Measurements from ENCODE around the gene PECR. TPM values are rescaled to one million over a fixed set of nuclear protein-coding genes. Genes with fewer than 3 reads are reported as not detected.

The PECR gene
- total and polyA plus RNA-seq, 2 of the 13 experiments (the other 11 are each of a cell fraction or from before 2014, with no cell fraction given), result 151 to 153 TPM

DNA sequence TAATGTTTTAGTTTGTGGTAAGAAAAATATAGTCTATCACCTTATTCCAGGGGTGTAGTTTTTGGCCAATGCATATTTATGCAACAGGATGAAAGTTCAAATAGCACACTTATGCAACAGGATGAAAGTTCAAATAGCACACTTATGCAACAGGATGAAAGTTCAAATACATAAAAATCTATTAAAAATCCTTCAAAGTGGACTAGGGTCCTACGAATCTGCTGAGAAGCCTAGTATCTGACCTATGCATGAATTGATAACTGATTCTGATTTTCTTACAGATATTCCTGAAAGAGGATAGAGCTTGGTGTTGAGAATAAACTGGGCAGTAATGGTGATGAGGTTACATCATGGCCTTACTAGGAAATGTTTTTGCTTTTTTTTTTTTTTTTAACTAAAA, 2.8 kb downstream of the PECR start (continued):
- TF ChIP-seq, protein P1, sequence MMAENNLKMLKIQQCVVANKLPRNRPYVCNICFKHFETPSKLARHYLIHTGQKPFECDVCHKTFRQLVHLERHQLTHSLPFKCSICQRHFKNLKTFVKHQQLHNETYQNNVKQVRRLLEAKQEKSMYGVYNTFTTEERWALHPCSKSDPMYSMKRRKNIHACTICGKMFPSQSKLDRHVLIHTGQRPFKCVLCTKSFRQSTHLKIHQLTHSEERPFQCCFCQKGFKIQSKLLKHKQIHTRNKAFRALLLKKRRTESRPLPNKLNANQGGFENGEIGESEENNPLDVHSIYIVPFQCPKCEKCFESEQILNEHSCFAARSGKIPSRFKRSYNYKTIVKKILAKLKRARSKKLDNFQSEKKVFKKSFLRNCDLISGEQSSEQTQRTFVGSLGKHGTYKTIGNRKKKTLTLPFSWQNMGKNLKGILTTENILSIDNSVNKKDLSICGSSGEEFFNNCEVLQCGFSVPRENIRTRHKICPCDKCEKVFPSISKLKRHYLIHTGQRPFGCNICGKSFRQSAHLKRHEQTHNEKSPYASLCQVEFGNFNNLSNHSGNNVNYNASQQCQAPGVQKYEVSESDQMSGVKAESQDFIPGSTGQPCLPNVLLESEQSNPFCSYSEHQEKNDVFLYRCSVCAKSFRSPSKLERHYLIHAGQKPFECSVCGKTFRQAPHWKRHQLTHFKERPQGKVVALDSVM (CRISPR knock-in tag; IDR thresholded peaks at IDR 0.05), result 0 out of 2 replicates have a peak, but pooled peaks have one; percentile 1
- TF ChIP-seq, protein P2, sequence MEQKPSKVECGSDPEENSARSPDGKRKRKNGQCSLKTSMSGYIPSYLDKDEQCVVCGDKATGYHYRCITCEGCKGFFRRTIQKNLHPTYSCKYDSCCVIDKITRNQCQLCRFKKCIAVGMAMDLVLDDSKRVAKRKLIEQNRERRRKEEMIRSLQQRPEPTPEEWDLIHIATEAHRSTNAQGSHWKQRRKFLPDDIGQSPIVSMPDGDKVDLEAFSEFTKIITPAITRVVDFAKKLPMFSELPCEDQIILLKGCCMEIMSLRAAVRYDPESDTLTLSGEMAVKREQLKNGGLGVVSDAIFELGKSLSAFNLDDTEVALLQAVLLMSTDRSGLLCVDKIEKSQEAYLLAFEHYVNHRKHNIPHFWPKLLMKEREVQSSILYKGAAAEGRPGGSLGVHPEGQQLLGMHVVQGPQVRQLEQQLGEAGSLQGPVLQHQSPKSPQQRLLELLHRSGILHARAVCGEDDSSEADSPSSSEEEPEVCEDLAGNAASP (CRISPR knock-in tag; IDR thresholded peaks at IDR 0.05; ENCODE audit: borderline replicate concordance), result peak; percentile 96
- TF ChIP-seq ZNF629 (CRISPR knock-in tag; conservative IDR thresholded peaks at IDR 0.05), result peak; percentile 49; the same call in 1 of the 2 replicates
- peak; percentile 96 for TF ChIP-seq ZSCAN9 (CRISPR knock-in tag; IDR thresholded peaks at IDR 0.05; ENCODE audit: borderline replicate concordance)
- TF ChIP-seq MBD4 (IDR thresholded peaks at IDR 0.05; ENCODE audit: borderline replicate concordance, low read length), result peak; percentile 89; the same call in 1 of the 2 replicates
- TF ChIP-seq STAT5B (CRISPR knock-in tag; IDR thresholded peaks at IDR 0.05), result peak; percentile 85; the same call in 1 of the 2 replicates
- no peak for TF ChIP-seq FOXP1 (IDR thresholded peaks at IDR 0.05)
- TF ChIP-seq FOXP1 (CRISPR knock-in tag; IDR thresholded peaks at IDR 0.05), result peak; percentile 93
- TF ChIP-seq MIER3 (CRISPR knock-in tag; IDR thresholded peaks at IDR 0.05; ENCODE audit: borderline replicate concordance), result peak; percentile 100
- peak; percentile 97 for TF ChIP-seq ZNF331 (CRISPR knock-in tag; IDR thresholded peaks at IDR 0.05)
- TF ChIP-seq THAP11 (CRISPR knock-in tag; IDR thresholded peaks at IDR 0.05), result peak; percentile 87
- TF ChIP-seq, protein P3, sequence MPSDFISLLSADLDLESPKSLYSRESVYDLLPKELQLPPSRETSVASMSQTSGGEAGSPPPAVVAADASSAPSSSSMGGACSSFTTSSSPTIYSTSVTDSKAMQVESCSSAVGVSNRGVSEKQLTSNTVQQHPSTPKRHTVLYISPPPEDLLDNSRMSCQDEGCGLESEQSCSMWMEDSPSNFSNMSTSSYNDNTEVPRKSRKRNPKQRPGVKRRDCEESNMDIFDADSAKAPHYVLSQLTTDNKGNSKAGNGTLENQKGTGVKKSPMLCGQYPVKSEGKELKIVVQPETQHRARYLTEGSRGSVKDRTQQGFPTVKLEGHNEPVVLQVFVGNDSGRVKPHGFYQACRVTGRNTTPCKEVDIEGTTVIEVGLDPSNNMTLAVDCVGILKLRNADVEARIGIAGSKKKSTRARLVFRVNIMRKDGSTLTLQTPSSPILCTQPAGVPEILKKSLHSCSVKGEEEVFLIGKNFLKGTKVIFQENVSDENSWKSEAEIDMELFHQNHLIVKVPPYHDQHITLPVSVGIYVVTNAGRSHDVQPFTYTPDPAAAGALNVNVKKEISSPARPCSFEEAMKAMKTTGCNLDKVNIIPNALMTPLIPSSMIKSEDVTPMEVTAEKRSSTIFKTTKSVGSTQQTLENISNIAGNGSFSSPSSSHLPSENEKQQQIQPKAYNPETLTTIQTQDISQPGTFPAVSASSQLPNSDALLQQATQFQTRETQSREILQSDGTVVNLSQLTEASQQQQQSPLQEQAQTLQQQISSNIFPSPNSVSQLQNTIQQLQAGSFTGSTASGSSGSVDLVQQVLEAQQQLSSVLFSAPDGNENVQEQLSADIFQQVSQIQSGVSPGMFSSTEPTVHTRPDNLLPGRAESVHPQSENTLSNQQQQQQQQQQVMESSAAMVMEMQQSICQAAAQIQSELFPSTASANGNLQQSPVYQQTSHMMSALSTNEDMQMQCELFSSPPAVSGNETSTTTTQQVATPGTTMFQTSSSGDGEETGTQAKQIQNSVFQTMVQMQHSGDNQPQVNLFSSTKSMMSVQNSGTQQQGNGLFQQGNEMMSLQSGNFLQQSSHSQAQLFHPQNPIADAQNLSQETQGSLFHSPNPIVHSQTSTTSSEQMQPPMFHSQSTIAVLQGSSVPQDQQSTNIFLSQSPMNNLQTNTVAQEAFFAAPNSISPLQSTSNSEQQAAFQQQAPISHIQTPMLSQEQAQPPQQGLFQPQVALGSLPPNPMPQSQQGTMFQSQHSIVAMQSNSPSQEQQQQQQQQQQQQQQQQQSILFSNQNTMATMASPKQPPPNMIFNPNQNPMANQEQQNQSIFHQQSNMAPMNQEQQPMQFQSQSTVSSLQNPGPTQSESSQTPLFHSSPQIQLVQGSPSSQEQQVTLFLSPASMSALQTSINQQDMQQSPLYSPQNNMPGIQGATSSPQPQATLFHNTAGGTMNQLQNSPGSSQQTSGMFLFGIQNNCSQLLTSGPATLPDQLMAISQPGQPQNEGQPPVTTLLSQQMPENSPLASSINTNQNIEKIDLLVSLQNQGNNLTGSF (CRISPR knock-in tag; IDR thresholded peaks at IDR 0.05), result no peak
- TF ChIP-seq, protein P4, sequence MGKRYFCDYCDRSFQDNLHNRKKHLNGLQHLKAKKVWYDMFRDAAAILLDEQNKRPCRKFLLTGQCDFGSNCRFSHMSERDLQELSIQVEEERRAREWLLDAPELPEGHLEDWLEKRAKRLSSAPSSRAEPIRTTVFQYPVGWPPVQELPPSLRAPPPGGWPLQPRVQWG (CRISPR knock-in tag; IDR thresholded peaks at IDR 0.05; ENCODE audit: borderline replicate concordance, low read depth), result no peak
- TF ChIP-seq KMT2A (CRISPR knock-in tag; IDR thresholded peaks at IDR 0.05), result peak; percentile 66; the same call in 1 of the 2 replicates
- no peak for TF ChIP-seq GTF3A (CRISPR knock-in tag; conservative IDR thresholded peaks at IDR 0.05)
- no peak for TF ChIP-seq ZNF790 (CRISPR knock-in tag; IDR thresholded peaks at IDR 0.05; ENCODE audit: borderline replicate concordance)
- TF ChIP-seq ZNF136 (CRISPR knock-in tag; IDR thresholded peaks at IDR 0.05; ENCODE audit: low read depth), result no peak
- peak; percentile 46; the same call in 1 of the 2 replicates for TF ChIP-seq ZNF460 (CRISPR knock-in tag; IDR thresholded peaks at IDR 0.05; ENCODE audit: borderline replicate concordance)
- TF ChIP-seq ZNF619 (CRISPR knock-in tag; IDR thresholded peaks at IDR 0.05), result no peak
